Ovary (tissue), 10 donors: Measurements from ENCODE around the gene OR8G1. TPM values are rescaled to one million over a fixed set of nuclear protein-coding genes. Genes with fewer than 3 reads are reported as not detected.

Experiments used
- DNase-seq, 5 donors: peaks; one replicate each; pipeline ENCODE4 v3.0.0-alpha.2; 2019 to 2020
- H3K27ac ChIP-seq, 2 donors: fragments of 200-600 bp; one replicate each; pipeline versions ENCODE4 v1.5.1 to v1.8.0; 2019 to 2022
- H3K27me3 ChIP-seq: fragments of 200-600 bp; one replicate; pipeline ENCODE4 v1.8.0; 2022
- H3K36me3 ChIP-seq: fragments of 200-600 bp; sonication (generic); one replicate; pipeline ENCODE4 v1.5.1; 2019
- H3K4me1 ChIP-seq: one replicate; pipeline ENCODE4 v1.8.1; 2013; ENCODE audit warnings: mild to moderate bottlenecking, moderate library complexity; ENCODE audit not compliant: insufficient read depth
- H3K4me3 ChIP-seq: fragments of 200-600 bp; sonication (generic); one replicate; pipeline ENCODE4 v1.5.1; 2017
- H3K9me3 ChIP-seq, 2 donors: fragments of 200-600 bp in 1 of 2; sonication (generic) in 1 of 2; one replicate each; pipeline versions ENCODE4 v1.5.1 to v1.8.1; 2013 to 2019; ENCODE audit warnings: mild to moderate bottlenecking in 1 of 2, moderate library complexity in 1 of 2
- EP300 ChIP-seq: sonication (generic); formaldehyde crosslinking; IDR thresholded peaks from one replicate; pipeline ENCODE4 v1.6.1; 2017; ENCODE audit warnings: antibody characterized with exemption
- POLR2A ChIP-seq: fragments of 450-650 bp; IDR thresholded peaks from one replicate; pipeline ENCODE4 v1.6.1; 2017; ENCODE audit warnings: antibody characterized with exemption, mild to moderate bottlenecking, moderate library complexity
- WGBS, 3 donors: extraction: QIAGEN DNeasy Blood & Tissue Kit in 1 of 3; methylation state at CpG; one replicate each; pipeline versions ENCODE4 v1.1.5 to v1.1.7; 2013 to 2017; 5-methylcytosine and 5-hydroxymethylcytosine counted together
- intact Hi-C, 4 donors: fragments of 100-400 bp; cut with DNase I; formaldehyde crosslinking; loops; one replicate each; pipeline versions ENCODE4 v1.11.0 to v1.15.1; 2022 to 2023
- long read RNA-seq, 3 donors: library from polyadenylated mRNA in 2 of 3; unstranded in 2 of 3; transcript quantifications; one replicate each; pipeline ENCODE4 v2.0.0 and lab custom pipeline, GENCODE V29; 2021 to 2026
- polyA plus RNA-seq, 2 donors: library from polyadenylated mRNA; stranded (reverse); fragments of 200-250 nt in 1 of 2; fragments of 350-450 nt in 1 of 2; fragmentation: Illumina TruSeq in 1 of 2; extraction: RNeasy Lipid Tissue Mini Kit (QIAGEN cat#74804) in 1 of 2; gene quantifications; one replicate each; pipeline ENCODE4 v1.2.3, GENCODE V29; 2013 to 2014
- total RNA-seq, 7 donors: library from RNA; depleted of rRNA in 2 of 7; stranded (reverse); fragments of >200 nt in 2 of 7; fragmentation: NEBNext Ultra II Directional in 3 of 7; extraction: Animal tissue kit (Norgen Biotek cat#: 25700) in 3 of 7; gene quantifications; one replicate each; pipeline versions ENCODE4 v1.1.0 to v1.2.4, GENCODE V29; 2016 to 2023
- TF ChIP-seq, protein P1 (sequence below), 3 donors: fragments of 450-650 bp in 2 of 3; fragments of 200-600 bp in 1 of 3; IDR thresholded peaks; one replicate each; pipeline versions ENCODE4 v1.5.1 to v1.8.0; 2016 to 2022; ENCODE audit warnings: antibody characterized with exemption in 3 of 3, mild to moderate bottlenecking in 1 of 3
- donor health status: DM: no; HTN: no; CAD: no; lungs with moderate emphysema.
- donor health status: DM: no; HTN: no; CAD: no.
- donor health status: Bipolar disorder and iron deficiency.
- donor health status: DM: yes; HTN: yes; CAD: no.
- donor health status: DM: no; HTN: no; CAD: no.
- donor health status: DM: yes; HTN: yes; CAD: no.

The OR8G1 gene, protein sequence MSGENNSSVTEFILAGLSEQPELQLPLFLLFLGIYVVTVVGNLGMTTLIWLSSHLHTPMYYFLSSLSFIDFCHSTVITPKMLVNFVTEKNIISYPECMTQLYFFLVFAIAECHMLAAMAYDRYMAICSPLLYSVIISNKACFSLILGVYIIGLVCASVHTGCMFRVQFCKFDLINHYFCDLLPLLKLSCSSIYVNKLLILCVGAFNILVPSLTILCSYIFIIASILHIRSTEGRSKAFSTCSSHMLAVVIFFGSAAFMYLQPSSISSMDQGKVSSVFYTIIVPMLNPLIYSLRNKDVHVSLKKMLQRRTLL
- total RNA-seq, result not detected
- polyA plus RNA-seq, result not detected
- long read RNA-seq, donor 1, result 0 reads
- long read RNA-seq, donor 2, result 0 reads
- long read RNA-seq, donor 3, result 0 reads

DNA sequence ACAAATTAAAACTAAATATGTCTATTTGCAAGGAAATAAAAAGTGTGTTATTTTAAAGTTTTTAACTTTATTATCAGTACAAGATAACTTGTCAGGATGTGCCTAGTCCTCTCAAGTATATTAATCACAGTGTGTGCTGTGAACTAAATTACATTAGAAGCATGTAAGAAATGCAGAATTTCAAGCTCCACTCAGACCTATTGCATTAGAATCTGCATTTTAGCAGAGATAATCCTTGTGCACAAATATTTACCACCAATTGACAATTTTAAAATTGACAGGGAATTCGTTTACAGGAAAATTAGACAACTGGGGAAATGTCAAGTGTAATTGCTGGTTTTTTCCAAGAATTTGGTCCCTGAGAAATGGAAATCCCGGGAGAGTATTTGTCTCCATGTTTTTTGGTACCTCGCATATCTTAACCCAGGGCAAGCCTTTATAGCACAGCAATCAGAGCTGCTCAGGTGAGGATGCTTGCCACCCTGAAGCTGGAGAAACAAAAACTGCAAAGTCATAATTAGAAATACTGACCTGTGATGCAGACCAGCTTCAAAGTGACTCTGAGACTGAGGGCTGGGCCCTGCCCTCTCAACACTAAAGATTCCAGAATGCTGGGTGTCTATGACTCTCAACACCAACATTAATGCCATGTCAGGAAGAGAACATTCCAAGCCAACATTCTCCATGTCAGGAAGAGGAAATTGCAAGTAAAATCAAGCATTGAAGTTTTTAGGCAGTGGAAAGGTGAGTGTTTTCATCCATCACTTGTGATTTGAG, at the start of gene OR8G1:
Gene OR8G1, plus strand, starts transcription at position 475 of the 777 bp plus-strand sequence. CDS start 8,581 bp downstream, outside the sequence.
- WGBS, 3 donors, result 64 to 74% (median 72%) methylated on average over 3 of the region's 3 CpGs
- intact Hi-C loops, result no loop called here
- no peak within 1 kb of the TSS for H3K27ac ChIP-seq
- H3K4me1 ChIP-seq, result no peaks in the 10 kb centered on the region
- H3K36me3 ChIP-seq, result no peaks in the 10 kb centered on the region
- no peaks in the 10 kb centered on the region for H3K27me3 ChIP-seq
- DNase-seq, result no peak
- TF ChIP-seq, protein P1, sequence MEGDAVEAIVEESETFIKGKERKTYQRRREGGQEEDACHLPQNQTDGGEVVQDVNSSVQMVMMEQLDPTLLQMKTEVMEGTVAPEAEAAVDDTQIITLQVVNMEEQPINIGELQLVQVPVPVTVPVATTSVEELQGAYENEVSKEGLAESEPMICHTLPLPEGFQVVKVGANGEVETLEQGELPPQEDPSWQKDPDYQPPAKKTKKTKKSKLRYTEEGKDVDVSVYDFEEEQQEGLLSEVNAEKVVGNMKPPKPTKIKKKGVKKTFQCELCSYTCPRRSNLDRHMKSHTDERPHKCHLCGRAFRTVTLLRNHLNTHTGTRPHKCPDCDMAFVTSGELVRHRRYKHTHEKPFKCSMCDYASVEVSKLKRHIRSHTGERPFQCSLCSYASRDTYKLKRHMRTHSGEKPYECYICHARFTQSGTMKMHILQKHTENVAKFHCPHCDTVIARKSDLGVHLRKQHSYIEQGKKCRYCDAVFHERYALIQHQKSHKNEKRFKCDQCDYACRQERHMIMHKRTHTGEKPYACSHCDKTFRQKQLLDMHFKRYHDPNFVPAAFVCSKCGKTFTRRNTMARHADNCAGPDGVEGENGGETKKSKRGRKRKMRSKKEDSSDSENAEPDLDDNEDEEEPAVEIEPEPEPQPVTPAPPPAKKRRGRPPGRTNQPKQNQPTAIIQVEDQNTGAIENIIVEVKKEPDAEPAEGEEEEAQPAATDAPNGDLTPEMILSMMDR (IDR thresholded peaks at IDR 0.05), result no peak
- no peak for TF ChIP-seq EP300
- no peak for TF ChIP-seq POLR2A
- H3K9me3 ChIP-seq, result no peaks in the 10 kb centered on the region
- H3K4me3 ChIP-seq, result no peak within 1 kb of the TSS

DNA sequence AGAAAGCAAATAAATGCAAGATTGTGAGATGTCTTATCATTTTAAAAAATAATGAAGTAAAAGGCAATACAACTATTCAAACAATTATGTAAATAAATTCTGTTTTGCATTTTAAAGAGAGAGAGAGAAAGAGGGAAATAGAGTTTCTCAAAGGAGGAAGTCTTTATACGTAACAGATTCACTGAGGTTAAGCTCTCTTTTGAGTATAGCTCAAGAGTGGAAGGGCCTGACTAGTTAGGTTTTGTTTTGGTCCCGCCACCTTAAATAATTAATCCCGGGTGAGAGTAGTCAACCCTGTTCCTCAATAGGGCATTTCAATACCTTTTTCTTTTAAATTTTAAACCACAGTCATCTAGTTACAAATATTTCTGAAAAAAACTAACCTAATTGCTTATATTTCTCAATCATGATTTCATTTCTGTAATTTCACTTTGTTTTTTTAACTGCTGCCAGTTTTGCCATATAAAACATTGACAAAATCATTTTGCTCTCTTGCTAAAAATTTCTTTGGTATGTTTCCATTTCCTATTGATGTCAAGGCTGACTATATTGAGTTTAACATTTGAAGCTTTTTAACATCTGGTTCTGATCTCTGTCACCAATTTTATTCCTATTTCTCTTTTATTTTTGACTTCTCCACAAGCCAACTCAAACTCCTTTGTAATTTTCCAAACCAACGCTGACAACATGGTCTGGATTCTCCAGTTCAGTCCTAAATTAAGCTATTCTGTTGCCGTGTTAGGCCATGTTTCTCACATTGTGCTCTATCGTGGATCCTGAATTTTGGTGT, 47.5 kb upstream of the OR8G1 start:
- WGBS, 3 donors, result 52 to 60% (median 58%) methylated on average over 6 of the region's 6 CpGs
- H3K27ac ChIP-seq, result no peak overlapping the region
- H3K4me1 ChIP-seq, result no peaks in the 10 kb centered on the region
- intact Hi-C loops, result no loop called here
- H3K27me3 ChIP-seq, result no peaks in the 10 kb centered on the region
- no peak for DNase-seq
- H3K4me3 ChIP-seq, result no peak overlapping the region
- no peaks in the 10 kb centered on the region for H3K36me3 ChIP-seq
- TF ChIP-seq EP300, result no peak
- TF ChIP-seq POLR2A, result no peak
- TF ChIP-seq, protein P1 (IDR thresholded peaks at IDR 0.05), result no peak
- H3K9me3 ChIP-seq, result no peaks in the 10 kb centered on the region

DNA sequence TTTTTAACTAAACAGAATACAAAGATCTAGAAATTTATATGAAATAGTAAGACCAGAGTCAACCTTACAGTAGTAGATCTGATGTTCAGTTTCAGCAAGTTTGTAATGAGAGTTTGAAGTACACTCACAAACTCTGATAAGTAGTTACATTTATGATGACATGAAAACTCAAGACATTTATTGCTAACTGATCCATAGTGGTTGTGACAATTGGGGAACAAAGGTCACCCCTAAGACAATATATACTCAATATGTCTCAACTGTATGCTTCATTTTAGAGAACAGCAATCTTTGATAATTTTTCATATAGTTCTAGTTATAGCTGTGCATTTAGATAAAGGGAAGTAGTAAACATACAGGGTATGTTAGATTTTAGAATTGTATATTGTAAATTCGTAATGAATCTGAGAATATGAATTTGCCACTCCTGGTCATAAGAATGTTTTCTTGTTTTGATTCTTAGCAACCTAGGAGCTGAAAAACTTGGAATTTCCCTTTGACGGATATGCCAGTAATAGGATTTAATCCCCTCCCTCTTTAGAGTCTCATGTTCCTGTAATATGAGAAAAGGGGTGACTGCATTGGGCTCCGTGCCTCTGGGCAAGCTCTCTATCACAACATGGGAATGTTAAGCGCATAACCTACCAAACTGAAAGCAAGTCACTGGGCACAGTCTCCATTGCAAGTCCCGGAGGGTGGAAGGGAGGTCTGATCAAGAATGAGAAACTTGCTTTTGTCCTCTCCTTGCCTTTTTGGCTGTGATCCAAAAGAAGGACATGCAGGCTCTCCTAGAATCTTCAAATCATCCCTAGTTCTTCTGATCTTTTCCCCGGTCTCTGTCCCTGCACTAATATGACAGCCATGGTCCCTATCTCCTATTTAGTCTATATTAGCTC, 46.4 kb upstream of the OR8G1 start:
- no peak overlapping the region for H3K4me3 ChIP-seq
- H3K36me3 ChIP-seq, result no peaks in the 10 kb centered on the region
- no peaks in the 10 kb centered on the region for H3K27me3 ChIP-seq
- intact Hi-C loops, result no loop called here
- WGBS, 3 donors, result 70 to 78% (median 72%) methylated on average over 6 of the region's 6 CpGs
- TF ChIP-seq EP300 (no peak), POLR2A (no peak)
- TF ChIP-seq, protein P1 (IDR thresholded peaks at IDR 0.05), result no peak
- no peaks in the 10 kb centered on the region for H3K4me1 ChIP-seq
- no peak overlapping the region for H3K27ac ChIP-seq
- no peak for DNase-seq
- no peaks in the 10 kb centered on the region for H3K9me3 ChIP-seq
